ENCODE data around the gene ZNF649.

The ZNF649 gene

GRCh38 chr19:51926426-51926783, 21.6 kb upstream of the ZNF649 start:
- DNase-seq (ENCODE audit: low spot score), result no peak
- peak overlapping the region; percentile 95 for H2AFZ ChIP-seq (ENCODE audit: low read length)
- no peak overlapping the region for H2BK15ac ChIP-seq (ENCODE audit: low read length)
- H3K4me2 ChIP-seq (ENCODE audit: insufficient read depth, low read length, poor library complexity, severe bottlenecking), result peak overlapping the region; percentile 71
- no peak overlapping the region for H3K9ac ChIP-seq (ENCODE audit: low read depth, low read length, poor library complexity)
- H2BK5ac ChIP-seq (ENCODE audit: low read length), result no peak overlapping the region
- no peak overlapping the region for H2BK12ac ChIP-seq (ENCODE audit: low read length)
- H3K36me3 ChIP-seq (replicated peaks in 1 of 2; ENCODE audit: control insufficient read depth in 2 of 2, insufficient read depth in 2 of 2, low read length in 2 of 2), result peaks cover 1 to 26% of the 10 kb centered on the region in 2 donors
- no peak overlapping the region for H4K91ac ChIP-seq (ENCODE audit: low read depth, low read length, poor library complexity)
- H4K8ac ChIP-seq (ENCODE audit: low read depth, low read length), result no peak overlapping the region
- H3K79me1 ChIP-seq (ENCODE audit: low read depth, low read length), result peaks cover 3% of the 10 kb centered on the region
- H3K27me3 ChIP-seq (ENCODE audit: control insufficient read depth in 3 of 3, insufficient read depth in 3 of 3, low read depth in 1 of 3, low read length in 3 of 3), result no peaks in the 10 kb centered on the region
- H3K4me3 ChIP-seq (ENCODE audit: low read length in 2 of 2), result peak overlapping the region; percentile 72 to 78
- H3K14ac ChIP-seq (ENCODE audit: low read length), result no peak overlapping the region
- no peak overlapping the region for H3K4ac ChIP-seq (ENCODE audit: low read length)
- no CpG with 5 or more reads among the region's 11 CpGs for WGBS, 2 donors (ENCODE audit: extremely low coverage in 2 of 2, insufficient read length in 2 of 2, insufficient replicate concordance in 1 of 2)
- no peak overlapping the region for H2BK120ac ChIP-seq (ENCODE audit: low read depth, low read length)
- H3K4me1 ChIP-seq (ENCODE audit: control insufficient read depth in 2 of 2, insufficient read depth in 1 of 2, low read depth in 1 of 2, low read length in 2 of 2), result peaks cover 2 to 4% of the 10 kb centered on the region in 2 donors
- H2AK5ac ChIP-seq (ENCODE audit: low read depth, low read length), result no peak overlapping the region
- H3K9me3 ChIP-seq (replicated peaks in 1 of 2; ENCODE audit: control insufficient read depth in 2 of 2, insufficient read depth in 1 of 2, low read depth in 1 of 2, low read length in 2 of 2), result peaks cover 11 to 57% of the 10 kb centered on the region in 2 donors
- H3K23ac ChIP-seq (ENCODE audit: low read depth, low read length, poor library complexity), result no peak overlapping the region
- H3K27ac ChIP-seq (replicated peaks; ENCODE audit: low read length), result no peak overlapping the region
- no peak overlapping the region for H3K18ac ChIP-seq (ENCODE audit: low read length)

DNA sequence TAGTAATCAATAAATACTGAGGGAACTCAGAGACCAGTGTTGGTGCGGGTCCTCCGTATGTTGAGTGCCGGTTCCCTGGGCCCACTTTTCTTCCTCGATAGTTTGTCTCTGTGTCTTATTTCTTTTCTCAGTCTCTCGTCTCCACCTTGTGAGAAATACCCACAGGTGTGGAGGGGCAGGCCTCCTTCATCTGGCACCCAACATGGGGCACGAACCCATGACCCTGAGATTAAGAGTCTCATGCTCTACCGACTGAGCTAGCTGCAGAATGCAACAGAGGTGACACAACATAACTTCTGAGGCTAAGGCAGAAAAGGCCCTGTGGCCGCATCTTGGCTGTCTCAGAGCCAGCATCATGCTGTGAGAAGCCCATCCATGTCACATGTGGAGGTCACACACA, 17.1 kb upstream of the ZNF649 start:
- H3K18ac ChIP-seq (ENCODE audit: low read length), result no peak overlapping the region
- H3K4me1 ChIP-seq (ENCODE audit: control insufficient read depth in 2 of 2, insufficient read depth in 1 of 2, low read depth in 1 of 2, low read length in 2 of 2), result peaks cover 0 to 1% of the 10 kb centered on the region in 2 donors
- no peak overlapping the region for H2AFZ ChIP-seq (ENCODE audit: low read length)
- no peak overlapping the region for H3K4me3 ChIP-seq (ENCODE audit: low read length in 2 of 2)
- no peak overlapping the region for H3K23ac ChIP-seq (ENCODE audit: low read depth, low read length, poor library complexity)
- H3K14ac ChIP-seq (ENCODE audit: low read length), result no peak overlapping the region
- no peak overlapping the region for H2AK5ac ChIP-seq (ENCODE audit: low read depth, low read length)
- H3K27me3 ChIP-seq (ENCODE audit: control insufficient read depth in 3 of 3, insufficient read depth in 3 of 3, low read depth in 1 of 3, low read length in 3 of 3), result no peaks in the 10 kb centered on the region
- no peak overlapping the region for H4K91ac ChIP-seq (ENCODE audit: low read depth, low read length, poor library complexity)
- H3K27ac ChIP-seq (replicated peaks; ENCODE audit: low read length), result no peak overlapping the region
- no peak overlapping the region for H3K4ac ChIP-seq (ENCODE audit: low read length)
- H3K36me3 ChIP-seq (replicated peaks in 1 of 2; ENCODE audit: control insufficient read depth in 2 of 2, insufficient read depth in 2 of 2, low read length in 2 of 2), result no peaks in the 10 kb centered on the region
- DNase-seq (ENCODE audit: low spot score), result no peak
- H3K9ac ChIP-seq (ENCODE audit: low read depth, low read length, poor library complexity), result no peak overlapping the region
- no peak overlapping the region for H3K4me2 ChIP-seq (ENCODE audit: insufficient read depth, low read length, poor library complexity, severe bottlenecking)
- H2BK120ac ChIP-seq (ENCODE audit: low read depth, low read length), result no peak overlapping the region
- H2BK12ac ChIP-seq (ENCODE audit: low read length), result no peak overlapping the region
- H2BK15ac ChIP-seq (ENCODE audit: low read length), result no peak overlapping the region
- no peak overlapping the region for H2BK5ac ChIP-seq (ENCODE audit: low read length)
- WGBS, 2 donors (ENCODE audit: extremely low coverage in 2 of 2, insufficient read length in 2 of 2, insufficient replicate concordance in 1 of 2), result no CpG with 5 or more reads among the region's 8 CpGs
- peaks cover 20 to 59% of the 10 kb centered on the region in 2 donors for H3K9me3 ChIP-seq (replicated peaks in 1 of 2; ENCODE audit: control insufficient read depth in 2 of 2, insufficient read depth in 1 of 2, low read depth in 1 of 2, low read length in 2 of 2)
- no peaks in the 10 kb centered on the region for H3K79me1 ChIP-seq (ENCODE audit: low read depth, low read length)
- H4K8ac ChIP-seq (ENCODE audit: low read depth, low read length), result no peak overlapping the region

DNA sequence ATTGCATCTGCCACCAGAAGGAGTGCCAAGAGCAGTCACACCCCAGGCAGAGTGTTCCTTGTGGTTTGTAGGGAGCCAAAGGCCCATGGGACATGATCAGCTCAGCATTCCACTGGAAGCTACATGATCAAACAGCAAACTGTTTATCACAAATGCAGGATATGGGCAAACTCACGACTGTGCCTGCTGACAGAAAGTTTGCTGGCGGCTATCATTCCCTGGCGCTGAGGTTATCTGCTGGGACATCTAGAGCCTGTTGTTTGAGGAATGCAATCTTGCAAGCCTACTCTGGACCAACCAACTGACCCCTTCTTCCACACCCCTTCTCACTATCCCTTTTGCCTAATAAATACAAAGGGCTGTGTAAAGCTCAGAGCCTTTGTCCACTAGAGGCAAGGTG, 14.8 kb upstream of the ZNF649 start:
- H2AFZ ChIP-seq (ENCODE audit: low read length), result no peak overlapping the region
- no peak overlapping the region for H4K91ac ChIP-seq (ENCODE audit: low read depth, low read length, poor library complexity)
- no peak overlapping the region for H2AK5ac ChIP-seq (ENCODE audit: low read depth, low read length)
- no peaks in the 10 kb centered on the region for H3K79me1 ChIP-seq (ENCODE audit: low read depth, low read length)
- no peaks in the 10 kb centered on the region for H3K27me3 ChIP-seq (ENCODE audit: control insufficient read depth in 3 of 3, insufficient read depth in 3 of 3, low read depth in 1 of 3, low read length in 3 of 3)
- H3K18ac ChIP-seq (ENCODE audit: low read length), result no peak overlapping the region
- WGBS, 2 donors (ENCODE audit: extremely low coverage in 2 of 2, insufficient read length in 2 of 2, insufficient replicate concordance in 1 of 2), result no CpG with 5 or more reads among the region's 3 CpGs
- H4K8ac ChIP-seq (ENCODE audit: low read depth, low read length), result no peak overlapping the region
- no peak overlapping the region for H3K4me3 ChIP-seq (ENCODE audit: low read length in 2 of 2)
- no peak overlapping the region for H3K4me2 ChIP-seq (ENCODE audit: insufficient read depth, low read length, poor library complexity, severe bottlenecking)
- H3K9me3 ChIP-seq (replicated peaks in 1 of 2; ENCODE audit: control insufficient read depth in 2 of 2, insufficient read depth in 1 of 2, low read depth in 1 of 2, low read length in 2 of 2), result peaks cover 25 to 69% of the 10 kb centered on the region in 2 donors
- no peak overlapping the region for H2BK120ac ChIP-seq (ENCODE audit: low read depth, low read length)
- no peak overlapping the region for H2BK15ac ChIP-seq (ENCODE audit: low read length)
- no peak for DNase-seq (ENCODE audit: low spot score)
- H3K9ac ChIP-seq (ENCODE audit: low read depth, low read length, poor library complexity), result no peak overlapping the region
- H2BK5ac ChIP-seq (ENCODE audit: low read length), result no peak overlapping the region
- no peak overlapping the region for H3K4ac ChIP-seq (ENCODE audit: low read length)
- no peak overlapping the region for H2BK12ac ChIP-seq (ENCODE audit: low read length)
- no peaks in the 10 kb centered on the region for H3K4me1 ChIP-seq (ENCODE audit: control insufficient read depth in 2 of 2, insufficient read depth in 1 of 2, low read depth in 1 of 2, low read length in 2 of 2)
- no peaks in the 10 kb centered on the region for H3K36me3 ChIP-seq (replicated peaks in 1 of 2; ENCODE audit: control insufficient read depth in 2 of 2, insufficient read depth in 2 of 2, low read length in 2 of 2)
- no peak overlapping the region for H3K27ac ChIP-seq (replicated peaks; ENCODE audit: low read length)
- H3K23ac ChIP-seq (ENCODE audit: low read depth, low read length, poor library complexity), result no peak overlapping the region
- H3K14ac ChIP-seq (ENCODE audit: low read length), result no peak overlapping the region

GRCh38 chr19:51916167-51916566, 11.3 kb upstream of the ZNF649 start:
- Histone ChIP-seq H3K14ac (ENCODE audit: low read length) (no peak overlapping the region), H2BK120ac (ENCODE audit: low read depth, low read length) (no peak overlapping the region), H3K27me3 (ENCODE audit: control insufficient read depth in 3 of 3, insufficient read depth in 3 of 3, low read depth in 1 of 3, low read length in 3 of 3) (no peaks in the 10 kb centered on the region), H2BK5ac (ENCODE audit: low read length) (no peak overlapping the region), H3K79me1 (ENCODE audit: low read depth, low read length) (no peaks in the 10 kb centered on the region), H4K8ac (ENCODE audit: low read depth, low read length) (no peak overlapping the region), H3K4me3 (ENCODE audit: low read length in 2 of 2) (no peak overlapping the region), H3K4me1 (ENCODE audit: control insufficient read depth in 2 of 2, insufficient read depth in 1 of 2, low read depth in 1 of 2, low read length in 2 of 2) (no peaks in the 10 kb centered on the region), H4K91ac (ENCODE audit: low read depth, low read length, poor library complexity) (no peak overlapping the region), H2BK12ac (ENCODE audit: low read length) (no peak overlapping the region), H3K4ac (ENCODE audit: low read length) (no peak overlapping the region), H3K4me2 (ENCODE audit: insufficient read depth, low read length, poor library complexity, severe bottlenecking) (no peak overlapping the region), H3K36me3 (replicated peaks in 1 of 2; ENCODE audit: control insufficient read depth in 2 of 2, insufficient read depth in 2 of 2, low read length in 2 of 2) (no peaks in the 10 kb centered on the region), H2AFZ (ENCODE audit: low read length) (no peak overlapping the region), H3K23ac (ENCODE audit: low read depth, low read length, poor library complexity) (no peak overlapping the region), H3K9ac (ENCODE audit: low read depth, low read length, poor library complexity) (no peak overlapping the region), H2BK15ac (ENCODE audit: low read length) (no peak overlapping the region), H3K27ac (replicated peaks; ENCODE audit: low read length) (no peak overlapping the region), H3K9me3 (replicated peaks in 1 of 2; ENCODE audit: control insufficient read depth in 2 of 2, insufficient read depth in 1 of 2, low read depth in 1 of 2, low read length in 2 of 2) (peaks cover 24 to 56% of the 10 kb centered on the region in 2 donors), H2AK5ac (ENCODE audit: low read depth, low read length) (no peak overlapping the region), H3K18ac (ENCODE audit: low read length) (no peak overlapping the region)
- WGBS, 2 donors (ENCODE audit: extremely low coverage in 2 of 2, insufficient read length in 2 of 2, insufficient replicate concordance in 1 of 2), result no CpG with 5 or more reads among the region's 1 CpG
- no peak for DNase-seq (ENCODE audit: low spot score)
